Hepatocyte (in vitro differentiated cells): ENCODE results near the gene SSH3.

Experiments used
- CTCF ChIP-seq: fragments of 200-600 bp; sonication (generic); IDR thresholded peaks from 2 replicates; pipeline ENCODE4 v1.5.1; 2016; ENCODE audit warnings: antibody characterized with exemption, mild to moderate bottlenecking; ENCODE audit not compliant: poor library complexity
- EZH2 ChIP-seq: fragments of 200-600 bp; sonication (generic); IDR thresholded peaks from 2 replicates; pipeline ENCODE4 v1.6.1; 2016; ENCODE audit warnings: antibody characterized with exemption, mild to moderate bottlenecking, borderline replicate concordance
- EZH2phosphoT487 ChIP-seq: fragments of 200-600 bp; sonication (generic); IDR thresholded peaks from one replicate; pipeline ENCODE4 v1.6.1; 2018; ENCODE audit warnings: antibody characterized with exemption, mild to moderate bottlenecking, low read depth, moderate library complexity; ENCODE audit not compliant: unreplicated experiment, severe bottlenecking

- no peak for TF ChIP-seq CTCF
- TF ChIP-seq EZH2, result no peak
- TF ChIP-seq EZH2phosphoT487, result no peak
Observed at GRCh38 chr11:67322049-67322448, 18.7 kb downstream of the SSH3 start.
